Panc1 (cell line): ENCODE data around the gene KLHL2. TPM values are rescaled to one million over a fixed set of nuclear protein-coding genes. Genes with fewer than 3 reads are reported as not detected.

Experiments
- ATAC-seq: fragments of 200-7000 bp; cut with Tn5 transposase; 2 replicates; pipeline ENCODE4 v1.9.1; 2020; ENCODE audit warnings: mild to moderate bottlenecking, moderate library complexity
- BruUV-seq: library from RNA; stranded (reverse); fragments of 400-500 nt; replicated peaks from 2 replicates; lab custom pipeline; 2021; lab: Mats Ljungman, UMichigan
- CTCF ChIA-PET: fragments of 300-600 bp; sonication (Branson Sonifier 250); formaldehyde crosslinking; loops from one replicate; lab custom pipeline; 2022; ENCODE audit warnings: antibody characterized with exemption; lab: Charles Lee
- POLR2A ChIA-PET: fragments of 300-600 bp; sonication (Branson Sonifier 250); formaldehyde crosslinking; loops from one replicate; lab custom pipeline; 2022; ENCODE audit warnings: antibody characterized with exemption; lab: Charles Lee
- DNase-seq: peaks from one replicate; pipeline ENCODE4 v3.0.0-alpha.2; 2010; ENCODE audit warnings: low read depth, low spot score
- H3K27ac ChIP-seq: 2 replicates; pipeline ENCODE4 v1.5.1; 2011; ENCODE audit warnings: mild to moderate bottlenecking, low read length, inconsistent platforms
- H3K27me3 ChIP-seq: fragments of 200-500 bp; sonication (Bioruptor generic); 2 replicates; pipeline ENCODE4 v1.6.0; 2014; ENCODE audit warnings: low read length, inconsistent platforms; ENCODE audit not compliant: control insufficient read depth, insufficient read depth
- H3K36me3 ChIP-seq: fragments of 200-500 bp; sonication (Bioruptor generic); 2 replicates; pipeline ENCODE4 v1.5.1; 2014; ENCODE audit warnings: inconsistent platforms, mild to moderate bottlenecking, low read length, moderate library complexity; ENCODE audit not compliant: control insufficient read depth, insufficient read depth
- H3K4me1 ChIP-seq: 2 replicates; pipeline ENCODE4 v1.5.1; 2011; ENCODE audit warnings: inconsistent platforms, mild to moderate bottlenecking, low read length, moderate library complexity; ENCODE audit not compliant: control insufficient read depth, insufficient read depth
- H3K4me3 ChIP-seq, 2 experiments: 2 replicates each; pipeline ENCODE4 v1.5.1; 2011 to 2012; ENCODE audit warnings: low read depth in 2 of 2, low read length in 2 of 2, mild to moderate bottlenecking in 2 of 2, inconsistent platforms in 1 of 2, moderate library complexity in 1 of 2
- H3K9me3 ChIP-seq: fragments of 200-500 bp; sonication (Bioruptor generic); 2 replicates; pipeline ENCODE4 v1.5.1; 2014; ENCODE audit warnings: low read depth, mild to moderate bottlenecking, inconsistent platforms, low read length, moderate library complexity; ENCODE audit not compliant: control insufficient read depth, insufficient read depth
- CTCF ChIP-seq: fragments of 450-650 bp; IDR thresholded peaks from 2 replicates; pipeline ENCODE4 v1.5.1; 2017; ENCODE audit warnings: mild to moderate bottlenecking
- POLR2AphosphoS5 ChIP-seq: IDR thresholded peaks from 2 replicates; pipeline ENCODE4 v1.6.1; 2012; ENCODE audit warnings: mild to moderate bottlenecking, low read depth, low read length, moderate library complexity
- SIN3A ChIP-seq: IDR thresholded peaks from 2 replicates; pipeline ENCODE4 v1.6.1; 2012; ENCODE audit warnings: low read depth, mild to moderate bottlenecking, low read length, moderate library complexity, borderline replicate concordance; ENCODE audit not compliant: insufficient read depth
- TCF7L2 ChIP-seq: IDR thresholded peaks from 2 replicates; pipeline ENCODE4 v1.6.1; 2011; ENCODE audit warnings: mild to moderate bottlenecking, low read depth, low read length, inconsistent platforms
- in situ Hi-C: cut with HindIII; loops from 2 replicates; pipeline ENCODE4 v1.10.0; 2016; ENCODE audit warnings: low sequenced_read_pairs, low pct_unique_long_range_greater_than_20kb
- intact Hi-C: fragments of 100-400 bp; cut with micrococcal nuclease; formaldehyde crosslinking; loops from one replicate; pipeline ENCODE4 v1.10.0; 2022; ENCODE audit not compliant: unreplicated experiment
- total RNA-seq: library from RNA; stranded (reverse); gene quantifications from one replicate; pipeline ENCODE4 v1.2.1, GENCODE V29; 2021; ENCODE audit not compliant: unreplicated experiment
- TF ChIP-seq, protein P1 (sequence below), 2 experiments: IDR thresholded peaks; 2 replicates each; pipeline ENCODE4 v1.6.1; 2011 to 2012; ENCODE audit warnings: low read depth in 2 of 2, control low read depth in 1 of 2, low read length in 1 of 2, mild to moderate bottlenecking in 1 of 2, moderate library complexity in 1 of 2; ENCODE audit not compliant: insufficient read depth in 1 of 2

KLHL2 gene
- total RNA-seq, 1 experiment from 2014 or later: 17.4 TPM

DNA sequence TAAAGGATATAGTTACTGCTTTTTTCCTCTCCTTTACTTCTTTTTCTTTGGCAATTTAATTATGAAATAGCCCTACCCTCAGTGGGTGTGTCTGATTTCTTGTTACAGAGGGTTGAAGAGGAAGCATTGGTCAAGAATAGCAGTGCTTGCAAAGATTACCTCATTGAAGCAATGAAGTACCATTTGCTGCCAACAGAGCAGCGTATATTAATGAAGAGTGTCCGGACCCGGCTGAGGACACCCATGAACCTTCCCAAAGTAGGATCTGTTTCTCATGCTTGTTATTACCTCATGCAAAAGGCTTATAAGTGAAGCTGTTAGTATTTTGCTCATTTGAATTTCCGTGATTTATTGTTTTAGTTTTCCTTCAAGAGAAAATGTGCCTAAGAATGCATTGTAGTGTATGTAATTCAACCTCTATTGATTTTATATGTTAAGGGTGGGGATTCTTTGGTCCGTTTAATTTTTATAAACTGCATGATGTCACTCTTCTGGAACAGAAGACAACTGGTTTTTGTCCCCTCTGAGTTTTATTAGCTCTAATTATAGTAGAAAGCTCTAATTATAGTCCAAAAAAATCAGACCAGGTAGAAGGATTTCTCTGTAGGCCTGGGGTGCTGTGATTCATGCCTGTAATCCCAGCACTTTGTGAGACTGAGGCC is 92.2 kb downstream of the KLHL2 start:
- in situ Hi-C loops (no loop called here), intact Hi-C loops (no loop called here)
- ChIA-PET POLR2A (no interaction called here), CTCF (no interaction called here)
- Histone ChIP-seq H3K9me3 (no peaks in the 10 kb centered on the region), H3K27me3 (no peaks in the 10 kb centered on the region), H3K27ac (no peak overlapping the region), H3K4me3 (no peak overlapping the region), H3K4me1 (peaks cover 4% of the 10 kb centered on the region; the same call in 1 of the 2 replicates), H3K36me3 (no peaks in the 10 kb centered on the region)
- DNase-seq: no peak
- TF ChIP-seq, protein P1, sequence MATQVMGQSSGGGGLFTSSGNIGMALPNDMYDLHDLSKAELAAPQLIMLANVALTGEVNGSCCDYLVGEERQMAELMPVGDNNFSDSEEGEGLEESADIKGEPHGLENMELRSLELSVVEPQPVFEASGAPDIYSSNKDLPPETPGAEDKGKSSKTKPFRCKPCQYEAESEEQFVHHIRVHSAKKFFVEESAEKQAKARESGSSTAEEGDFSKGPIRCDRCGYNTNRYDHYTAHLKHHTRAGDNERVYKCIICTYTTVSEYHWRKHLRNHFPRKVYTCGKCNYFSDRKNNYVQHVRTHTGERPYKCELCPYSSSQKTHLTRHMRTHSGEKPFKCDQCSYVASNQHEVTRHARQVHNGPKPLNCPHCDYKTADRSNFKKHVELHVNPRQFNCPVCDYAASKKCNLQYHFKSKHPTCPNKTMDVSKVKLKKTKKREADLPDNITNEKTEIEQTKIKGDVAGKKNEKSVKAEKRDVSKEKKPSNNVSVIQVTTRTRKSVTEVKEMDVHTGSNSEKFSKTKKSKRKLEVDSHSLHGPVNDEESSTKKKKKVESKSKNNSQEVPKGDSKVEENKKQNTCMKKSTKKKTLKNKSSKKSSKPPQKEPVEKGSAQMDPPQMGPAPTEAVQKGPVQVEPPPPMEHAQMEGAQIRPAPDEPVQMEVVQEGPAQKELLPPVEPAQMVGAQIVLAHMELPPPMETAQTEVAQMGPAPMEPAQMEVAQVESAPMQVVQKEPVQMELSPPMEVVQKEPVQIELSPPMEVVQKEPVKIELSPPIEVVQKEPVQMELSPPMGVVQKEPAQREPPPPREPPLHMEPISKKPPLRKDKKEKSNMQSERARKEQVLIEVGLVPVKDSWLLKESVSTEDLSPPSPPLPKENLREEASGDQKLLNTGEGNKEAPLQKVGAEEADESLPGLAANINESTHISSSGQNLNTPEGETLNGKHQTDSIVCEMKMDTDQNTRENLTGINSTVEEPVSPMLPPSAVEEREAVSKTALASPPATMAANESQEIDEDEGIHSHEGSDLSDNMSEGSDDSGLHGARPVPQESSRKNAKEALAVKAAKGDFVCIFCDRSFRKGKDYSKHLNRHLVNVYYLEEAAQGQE (IDR thresholded peaks at IDR 0.05; ENCODE audit: insufficient read depth in 1 of 2, low read depth in 2 of 2, low read length in 1 of 2): no peak
- no peak for TF ChIP-seq CTCF
- no peak for TF ChIP-seq POLR2AphosphoS5
- no peak for TF ChIP-seq SIN3A
- no peak for TF ChIP-seq TCF7L2
- ATAC-seq: no peak
- BruUV-seq: no TSS peak

GRCh38 chr4:165301833-165302232 is 94.5 kb downstream of the KLHL2 start:
- DNase-seq (no peak), ATAC-seq (no peak)
- no peaks in the 10 kb centered on the region for H3K36me3 ChIP-seq
- no peaks in the 10 kb centered on the region for H3K9me3 ChIP-seq
- intact Hi-C loops: no loop called here
- POLR2A ChIA-PET: no interaction called here
- H3K4me1 ChIP-seq: peaks cover 4% of the 10 kb centered on the region; the same call in 1 of the 2 replicates
- no peak for TF ChIP-seq TCF7L2
- no peak for TF ChIP-seq POLR2AphosphoS5
- TF ChIP-seq SIN3A: no peak
- TF ChIP-seq CTCF: no peak
- TF ChIP-seq, protein P1 (IDR thresholded peaks at IDR 0.05; ENCODE audit: insufficient read depth in 1 of 2, low read depth in 2 of 2, low read length in 1 of 2): no peak
- H3K27ac ChIP-seq: no peak overlapping the region
- in situ Hi-C loops: no loop called here
- peak overlapping the region in 1 of 2 experiments; percentile 8; a peak in 1 of 4 replicates for H3K4me3 ChIP-seq
- no TSS peak for BruUV-seq
- no peaks in the 10 kb centered on the region for H3K27me3 ChIP-seq
- CTCF ChIA-PET: no interaction called here
